ENCODE results near the gene RINL.

The RINL gene

DNA sequence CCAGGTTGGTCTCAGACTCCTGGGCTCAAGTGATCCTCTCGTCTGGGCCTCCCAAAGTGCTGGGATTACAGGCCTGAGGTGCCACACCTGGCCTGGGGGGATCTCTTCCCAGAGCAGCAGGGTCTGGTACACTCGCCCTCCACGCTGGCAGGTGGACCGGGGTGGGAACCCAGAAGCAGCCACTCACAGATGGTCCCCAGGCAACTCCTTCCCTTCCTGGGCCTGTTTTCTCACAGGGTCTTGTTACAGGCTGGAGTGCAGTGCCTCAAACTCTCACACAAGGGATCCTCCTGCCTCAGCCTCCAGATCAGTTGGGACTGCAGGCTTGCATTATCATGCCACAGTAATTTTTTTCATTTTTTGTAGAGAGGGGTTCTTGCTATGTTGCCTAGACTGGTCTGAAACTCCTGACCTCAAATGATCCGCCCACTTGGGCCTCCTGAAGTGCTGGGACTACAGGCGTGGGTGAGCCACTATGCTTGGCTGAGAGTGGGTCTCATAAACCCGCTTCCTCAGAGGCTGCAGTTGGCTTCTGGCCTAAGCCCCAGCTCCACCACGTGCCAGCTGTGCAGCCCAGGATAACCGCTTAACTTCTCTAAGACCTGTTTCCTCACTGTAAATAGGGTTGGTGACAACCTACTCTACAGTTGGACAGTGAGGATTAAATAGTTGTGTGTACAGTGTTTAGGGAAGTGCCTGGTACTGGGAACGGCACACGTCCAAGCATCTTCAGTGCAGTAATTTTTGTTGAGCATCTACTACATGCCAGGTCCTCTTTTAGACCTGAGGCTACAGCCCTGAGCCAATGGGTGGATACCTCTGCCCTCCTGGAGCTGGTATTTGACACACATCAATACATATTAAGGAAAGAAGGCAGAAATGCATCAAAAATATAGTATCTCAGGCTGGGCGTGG, 34.8 kb upstream of the RINL start:
- H3K4me3 ChIP-seq (ENCODE audit: low read depth, low read length): no peak overlapping the region
- TF ChIP-seq, protein P1, sequence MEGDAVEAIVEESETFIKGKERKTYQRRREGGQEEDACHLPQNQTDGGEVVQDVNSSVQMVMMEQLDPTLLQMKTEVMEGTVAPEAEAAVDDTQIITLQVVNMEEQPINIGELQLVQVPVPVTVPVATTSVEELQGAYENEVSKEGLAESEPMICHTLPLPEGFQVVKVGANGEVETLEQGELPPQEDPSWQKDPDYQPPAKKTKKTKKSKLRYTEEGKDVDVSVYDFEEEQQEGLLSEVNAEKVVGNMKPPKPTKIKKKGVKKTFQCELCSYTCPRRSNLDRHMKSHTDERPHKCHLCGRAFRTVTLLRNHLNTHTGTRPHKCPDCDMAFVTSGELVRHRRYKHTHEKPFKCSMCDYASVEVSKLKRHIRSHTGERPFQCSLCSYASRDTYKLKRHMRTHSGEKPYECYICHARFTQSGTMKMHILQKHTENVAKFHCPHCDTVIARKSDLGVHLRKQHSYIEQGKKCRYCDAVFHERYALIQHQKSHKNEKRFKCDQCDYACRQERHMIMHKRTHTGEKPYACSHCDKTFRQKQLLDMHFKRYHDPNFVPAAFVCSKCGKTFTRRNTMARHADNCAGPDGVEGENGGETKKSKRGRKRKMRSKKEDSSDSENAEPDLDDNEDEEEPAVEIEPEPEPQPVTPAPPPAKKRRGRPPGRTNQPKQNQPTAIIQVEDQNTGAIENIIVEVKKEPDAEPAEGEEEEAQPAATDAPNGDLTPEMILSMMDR (IDR thresholded peaks at IDR 0.05; ENCODE audit: borderline replicate concordance, insufficient read depth, low read depth, low read length): no peak

DNA sequence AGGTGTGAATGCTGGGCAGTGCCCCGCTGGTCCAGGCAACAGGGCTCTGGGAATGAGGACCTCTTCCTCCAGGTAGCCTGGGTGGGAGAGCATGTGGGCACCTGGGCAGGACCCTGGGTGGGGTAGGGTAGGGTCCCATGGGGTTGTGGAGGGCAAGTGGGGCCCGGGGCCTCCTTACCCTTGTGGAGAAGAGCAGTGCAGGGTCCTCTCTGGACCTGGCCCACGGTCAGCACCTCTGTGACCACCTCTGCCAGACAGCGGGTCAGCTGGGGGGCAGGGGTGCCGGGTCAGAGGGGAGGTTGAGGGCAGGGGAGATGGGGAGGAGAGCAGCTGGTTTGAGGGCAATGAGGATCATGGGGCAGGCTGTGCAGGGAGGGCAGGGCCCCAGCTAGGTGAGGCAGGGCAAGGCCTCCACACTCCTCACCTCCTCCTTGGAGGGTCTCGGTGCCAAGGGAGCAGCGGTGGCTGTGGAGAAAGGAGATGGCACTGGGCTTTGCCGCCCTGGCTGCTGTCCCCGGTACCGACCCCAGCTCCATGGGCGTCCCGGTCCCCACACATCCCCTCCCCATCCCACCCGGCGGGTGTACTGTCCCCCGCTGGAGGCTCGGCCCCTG, 33.4 kb upstream of the RINL start:
- TF ChIP-seq, protein P1 (IDR thresholded peaks at IDR 0.05; ENCODE audit: borderline replicate concordance, insufficient read depth, low read depth, low read length): no peak
- H3K4me3 ChIP-seq (ENCODE audit: low read depth, low read length): no peak overlapping the region

DNA sequence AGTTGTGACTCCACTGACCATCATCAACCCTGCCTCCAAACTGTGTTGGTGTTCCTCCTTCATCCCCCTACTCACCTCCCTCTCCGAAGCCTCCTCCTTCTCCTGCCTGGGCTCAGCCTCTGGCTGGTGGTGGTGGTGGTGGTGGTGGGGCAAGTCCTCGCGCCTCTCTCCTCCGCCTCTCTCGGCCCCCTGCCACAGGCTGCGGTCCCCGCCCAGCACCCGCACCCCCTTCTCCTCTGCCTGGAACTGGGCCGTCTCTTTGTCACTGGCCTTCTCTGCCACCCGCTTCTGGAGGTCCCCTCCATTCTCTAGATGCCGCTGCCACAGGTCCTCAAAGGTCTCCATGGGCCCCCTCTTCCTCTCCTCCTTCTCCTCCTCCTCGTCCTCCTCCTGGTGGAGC, 32.4 kb upstream of the RINL start:
- TF ChIP-seq, protein P1 (IDR thresholded peaks at IDR 0.05; ENCODE audit: borderline replicate concordance, insufficient read depth, low read depth, low read length): no peak
- no peak overlapping the region for H3K4me3 ChIP-seq (ENCODE audit: low read depth, low read length)

DNA sequence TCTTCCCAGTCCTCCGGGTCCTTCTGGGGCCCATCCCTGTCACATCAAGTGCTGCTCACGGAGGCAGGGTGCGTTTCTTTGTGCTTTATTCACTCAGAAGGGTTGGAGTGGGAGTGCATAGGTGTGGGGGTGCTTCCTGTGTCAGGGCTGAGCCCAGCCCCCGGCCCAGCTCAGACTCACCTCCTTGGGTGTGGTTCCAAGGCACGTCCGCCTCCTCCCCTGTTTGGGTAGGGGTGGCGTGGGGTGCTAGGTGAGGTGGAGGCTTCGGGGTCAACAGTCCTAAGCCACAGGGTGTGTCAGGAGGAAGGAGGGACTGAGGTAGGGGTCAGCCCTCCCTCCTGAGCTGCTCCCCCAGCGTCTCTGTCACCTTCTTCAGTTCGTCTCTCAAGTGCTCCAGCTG, 30.8 kb upstream of the RINL start:
- H3K4me3 ChIP-seq (ENCODE audit: low read depth, low read length): no peak overlapping the region
- TF ChIP-seq, protein P1 (IDR thresholded peaks at IDR 0.05; ENCODE audit: borderline replicate concordance, insufficient read depth, low read depth, low read length): no peak

DNA sequence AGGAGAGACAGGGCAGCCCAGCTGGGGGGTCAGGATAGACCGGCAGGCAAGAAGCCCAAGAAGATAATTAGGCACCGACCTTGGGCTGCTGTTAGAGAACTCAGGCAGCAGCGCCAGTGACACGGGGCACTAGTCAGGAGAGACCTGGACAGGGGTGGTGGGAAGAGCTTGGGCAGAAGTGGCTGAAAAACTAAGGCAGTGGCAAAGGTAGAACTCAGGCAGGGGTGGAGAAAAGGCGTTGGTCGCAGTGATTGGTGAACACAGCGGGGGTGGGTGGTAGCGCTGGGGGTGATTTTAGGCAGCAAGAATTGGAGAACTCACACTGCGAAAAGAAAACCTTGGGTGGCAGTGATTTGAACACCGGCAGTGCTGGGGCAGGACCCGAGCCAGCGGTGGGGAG, 29.6 kb upstream of the RINL start:
- no peak overlapping the region for H3K4me3 ChIP-seq (ENCODE audit: low read depth, low read length)
- TF ChIP-seq, protein P1 (IDR thresholded peaks at IDR 0.05; ENCODE audit: borderline replicate concordance, insufficient read depth, low read depth, low read length): no peak

DNA sequence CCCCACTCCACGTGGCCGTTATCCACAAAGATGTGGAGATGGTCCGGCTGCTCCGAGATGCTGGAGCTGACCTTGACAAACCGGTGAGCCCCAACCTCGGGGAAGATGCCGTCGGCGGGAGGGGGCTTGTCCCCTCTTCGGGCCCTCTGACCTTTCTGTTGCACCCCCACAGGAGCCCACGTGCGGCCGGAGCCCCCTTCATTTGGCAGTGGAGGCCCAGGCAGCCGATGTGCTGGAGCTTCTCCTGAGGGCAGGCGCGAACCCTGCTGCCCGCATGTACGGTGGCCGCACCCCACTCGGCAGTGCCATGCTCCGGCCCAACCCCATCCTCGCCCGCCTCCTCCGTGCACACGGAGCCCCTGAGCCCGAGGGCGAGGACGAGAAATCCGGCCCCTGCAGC, 29.2 kb upstream of the RINL start:
- TF ChIP-seq, protein P1 (IDR thresholded peaks at IDR 0.05; ENCODE audit: borderline replicate concordance, insufficient read depth, low read depth, low read length): no peak
- H3K4me3 ChIP-seq (ENCODE audit: low read depth, low read length): no peak overlapping the region

DNA sequence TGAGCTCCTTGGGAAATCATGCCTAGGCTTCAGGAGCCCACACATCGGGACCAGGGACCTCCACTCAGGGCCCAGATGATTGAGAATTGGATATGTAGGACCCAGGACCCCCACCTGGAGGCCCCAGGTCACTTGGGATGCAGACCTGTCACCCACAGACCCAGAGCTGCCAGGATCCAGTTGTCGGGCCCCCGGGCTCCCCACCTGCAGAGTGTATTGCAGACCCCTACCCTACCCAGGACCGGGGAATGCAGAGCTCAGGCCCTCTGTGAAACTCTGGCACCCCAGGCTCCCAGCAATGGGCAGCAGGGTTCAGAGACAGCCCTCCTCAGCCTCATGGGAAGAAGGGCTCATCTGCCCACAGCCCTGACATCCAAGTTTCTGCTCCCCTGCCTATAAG, 27.5 kb upstream of the RINL start:
- H3K4me3 ChIP-seq (ENCODE audit: low read depth, low read length): no peak overlapping the region
- TF ChIP-seq, protein P1 (IDR thresholded peaks at IDR 0.05; ENCODE audit: borderline replicate concordance, insufficient read depth, low read depth, low read length): no peak
